OCI-M1 (cell line): ENCODE measurements around the gene MSI2.

ENCODE experiments used
- DNase-seq: peaks from one replicate; lab custom pipeline; 2025; lab: John Stamatoyannopoulos, UW

The MSI2 gene

DNA sequence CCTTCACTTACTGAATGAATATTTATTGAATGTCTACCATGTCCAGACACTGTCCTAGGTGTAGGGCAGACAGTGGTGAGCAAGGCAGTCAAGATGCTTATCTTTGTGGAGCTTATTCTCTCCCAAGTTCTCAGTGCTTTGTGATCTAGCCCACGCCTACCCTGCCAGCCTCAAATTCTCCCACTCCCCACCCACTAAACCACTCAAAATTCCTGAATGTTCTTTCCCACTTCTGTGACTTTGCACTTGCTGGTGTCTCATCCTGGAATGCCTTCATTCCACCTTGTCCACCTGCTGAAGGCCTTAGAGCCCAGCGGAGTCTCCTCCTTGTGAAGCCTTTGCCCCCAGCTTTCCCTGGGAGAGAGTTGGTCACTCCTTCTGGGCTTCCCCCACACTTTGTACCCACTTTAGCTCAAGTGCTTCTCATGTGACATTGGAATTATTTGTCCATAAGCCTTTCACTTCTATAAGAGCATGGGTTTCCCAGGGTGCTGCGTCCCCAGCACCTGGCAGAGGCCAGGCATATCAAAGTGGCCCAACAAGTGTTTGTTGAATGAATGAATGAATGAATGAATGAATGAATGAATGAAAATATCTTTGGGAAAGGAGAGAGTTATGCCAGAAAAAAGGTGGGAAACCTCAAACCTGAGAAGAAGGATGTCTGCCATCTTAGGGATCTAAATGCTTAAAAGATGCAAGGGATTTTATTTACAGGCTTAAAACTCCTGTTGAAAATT, 465.8 kb downstream of the MSI2 start:
- no peak for DNase-seq

DNA sequence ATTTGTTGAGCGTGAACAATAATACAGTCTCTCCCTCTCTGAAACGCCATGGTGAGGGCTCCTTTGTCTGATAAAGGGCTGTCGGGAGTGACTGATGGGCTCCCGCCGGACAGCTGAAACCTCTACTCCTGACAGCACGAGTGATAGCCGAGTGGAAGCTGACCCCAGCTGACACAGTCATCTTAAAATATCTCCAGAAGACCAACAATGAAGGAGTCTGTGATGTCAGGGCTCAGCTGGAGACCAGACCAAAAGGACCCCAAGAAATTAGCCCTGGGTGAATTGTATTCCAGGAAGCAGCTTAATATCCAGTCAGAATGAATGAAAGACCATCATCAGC, 466.4 kb downstream of the MSI2 start:
- DNase-seq, result no peak

DNA sequence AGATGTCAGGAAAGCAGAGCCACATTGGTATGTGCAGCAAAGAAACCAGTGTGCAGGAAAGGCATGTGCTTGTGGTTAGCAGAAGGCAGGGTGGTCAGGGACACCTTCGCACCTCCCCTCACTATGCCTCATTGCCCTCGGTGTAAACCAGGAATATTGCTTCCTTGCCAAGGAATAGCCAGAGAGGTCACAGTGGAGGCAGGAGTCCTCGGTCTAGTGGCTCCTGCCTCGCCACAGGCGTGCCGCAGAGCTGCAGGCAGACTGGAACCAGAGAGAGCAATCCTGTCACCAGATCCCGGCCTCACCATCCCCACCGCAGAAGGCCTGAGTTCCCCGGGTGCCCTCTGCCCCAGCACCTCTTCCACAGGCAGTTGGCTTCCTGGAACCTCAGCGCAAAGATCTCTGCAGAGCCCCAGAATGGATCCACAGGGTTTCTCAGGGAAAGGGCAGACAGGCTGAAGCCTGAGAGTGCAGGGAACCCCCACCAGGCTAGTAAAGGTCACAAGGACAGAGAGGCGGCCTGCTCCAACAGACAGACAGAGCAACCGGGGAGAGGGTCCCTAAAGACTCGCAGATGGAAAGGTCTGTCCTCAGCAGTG, 467.2 kb downstream of the MSI2 start:
- no peak for DNase-seq

DNA sequence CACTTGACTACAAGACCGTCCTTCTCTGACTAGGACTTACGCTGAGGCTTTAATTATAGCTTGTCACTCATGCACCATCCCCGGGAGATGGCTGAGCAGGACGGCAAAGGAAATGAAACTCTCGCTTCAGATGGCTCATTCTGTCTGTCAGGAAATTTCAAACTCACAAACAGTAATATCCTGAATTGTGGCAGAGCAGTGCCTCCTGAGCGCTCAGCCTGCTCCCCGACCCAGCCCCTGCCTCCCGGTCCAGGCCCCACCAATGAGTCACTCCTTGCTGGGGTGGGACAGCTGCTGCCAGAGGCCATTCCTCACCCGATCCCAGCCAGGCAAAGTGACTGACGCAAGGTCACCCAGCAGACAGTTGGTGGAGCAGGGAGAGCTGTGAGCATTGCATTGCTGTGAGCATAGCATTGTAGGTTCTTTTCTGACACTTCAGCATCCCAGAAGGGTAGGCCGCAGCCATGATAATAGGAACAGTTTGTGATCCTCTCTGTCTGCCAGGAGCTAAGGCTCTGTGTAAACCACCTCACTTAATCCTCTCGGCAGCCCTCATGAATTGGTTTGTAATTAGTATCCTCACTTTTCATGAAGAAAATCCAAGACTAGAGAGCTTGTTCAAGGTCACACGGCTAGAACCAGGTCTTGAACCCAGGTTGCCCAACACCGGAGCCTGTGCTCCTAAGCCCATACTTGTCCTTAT, 467.9 kb downstream of the MSI2 start:
- DNase-seq, result no peak

DNA sequence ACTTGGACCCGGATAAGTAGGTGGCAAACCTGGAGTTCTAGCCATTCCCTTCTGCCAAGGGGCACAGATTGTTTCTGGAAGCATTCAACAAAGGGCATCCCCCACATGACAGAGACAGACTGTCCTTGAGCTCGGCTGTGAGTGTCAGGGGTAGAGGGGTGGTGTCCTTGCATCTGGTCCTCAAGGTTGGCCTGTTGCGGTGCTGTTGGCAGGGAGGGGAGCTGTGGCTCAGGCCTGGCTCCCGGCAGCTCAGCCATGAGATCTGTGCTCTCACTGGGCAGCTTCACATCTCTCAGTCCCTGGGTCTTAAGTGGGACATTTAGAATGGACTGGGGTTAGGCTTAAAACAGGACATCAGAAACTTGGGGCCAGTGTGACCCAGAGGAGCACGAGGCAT, 468.4 kb downstream of the MSI2 start:
- no peak for DNase-seq

DNA sequence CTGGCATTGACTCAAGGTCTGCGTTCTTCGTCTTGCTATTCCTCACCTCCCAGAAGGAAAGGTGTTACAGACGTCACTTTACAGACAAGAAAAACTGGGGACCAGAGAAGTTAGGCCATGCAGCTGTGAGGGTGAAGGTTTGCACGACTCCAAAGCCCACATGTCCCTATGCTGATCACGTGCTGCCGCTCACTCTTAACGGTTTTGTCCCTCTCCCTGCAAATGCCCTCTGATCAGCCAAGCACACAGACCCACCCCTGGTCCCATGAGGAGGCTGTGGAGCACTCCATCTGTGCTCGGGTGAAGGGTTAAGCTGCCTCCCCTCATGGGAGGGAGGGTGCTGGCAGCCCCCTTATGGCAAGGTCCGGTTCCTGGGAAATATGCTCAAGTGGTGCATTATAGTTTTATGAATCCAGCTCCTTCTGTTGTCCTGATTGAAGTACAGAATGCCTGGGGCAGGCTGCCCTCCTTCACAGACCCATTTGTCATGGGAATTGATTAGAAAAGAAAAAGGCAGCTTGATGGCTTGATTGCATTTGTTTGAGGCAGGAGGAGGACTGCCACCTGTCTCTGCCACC, 470.0 kb downstream of the MSI2 start:
- no peak for DNase-seq

DNA sequence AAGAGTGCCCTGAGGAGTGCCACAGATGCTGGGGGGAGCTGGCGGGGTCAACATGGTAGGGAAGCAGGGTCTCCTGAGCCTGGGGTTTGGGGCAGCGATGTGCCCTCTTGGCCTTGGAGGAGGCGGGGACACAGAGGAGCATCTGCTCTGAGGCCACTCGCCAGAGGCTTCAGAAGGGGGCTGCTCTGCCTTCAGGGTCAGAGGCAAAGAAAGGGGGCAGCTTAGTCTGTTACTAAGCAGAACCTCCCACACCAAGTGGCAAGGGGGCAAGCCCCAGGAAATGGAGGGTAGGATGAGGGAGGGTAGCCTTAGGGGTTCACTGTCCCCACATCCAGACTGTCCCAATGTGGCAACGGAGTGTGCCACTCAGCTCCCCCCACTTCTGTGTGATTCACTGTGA, 470.5 kb downstream of the MSI2 start:
- no peak for DNase-seq

DNA sequence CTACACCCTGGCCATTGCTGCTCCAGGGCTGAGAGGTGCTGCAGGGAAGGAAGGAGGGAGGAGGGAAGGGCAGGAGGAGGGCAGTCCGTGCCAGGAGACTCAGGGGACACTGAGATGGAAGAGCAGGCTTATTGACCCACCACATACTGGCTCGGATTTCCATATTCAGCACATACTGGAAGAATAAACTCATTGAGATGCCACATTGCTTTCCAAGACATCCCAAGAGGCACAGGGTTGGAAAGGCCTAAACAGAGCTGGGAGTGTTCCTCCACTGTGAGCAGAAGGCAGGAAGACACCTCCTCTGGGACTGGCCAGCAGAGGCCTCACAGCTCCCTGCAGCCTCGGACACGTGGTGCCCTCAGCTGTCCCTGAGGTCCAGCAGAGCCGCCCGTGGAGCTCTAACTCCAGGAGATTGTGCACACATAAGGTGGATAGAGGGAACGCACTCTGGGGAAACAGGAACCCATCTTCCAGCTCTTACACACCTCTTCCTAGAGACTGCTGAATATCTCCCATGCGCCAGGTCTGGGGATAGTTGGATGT, 471.4 kb downstream of the MSI2 start:
- DNase-seq, result no peak

DNA sequence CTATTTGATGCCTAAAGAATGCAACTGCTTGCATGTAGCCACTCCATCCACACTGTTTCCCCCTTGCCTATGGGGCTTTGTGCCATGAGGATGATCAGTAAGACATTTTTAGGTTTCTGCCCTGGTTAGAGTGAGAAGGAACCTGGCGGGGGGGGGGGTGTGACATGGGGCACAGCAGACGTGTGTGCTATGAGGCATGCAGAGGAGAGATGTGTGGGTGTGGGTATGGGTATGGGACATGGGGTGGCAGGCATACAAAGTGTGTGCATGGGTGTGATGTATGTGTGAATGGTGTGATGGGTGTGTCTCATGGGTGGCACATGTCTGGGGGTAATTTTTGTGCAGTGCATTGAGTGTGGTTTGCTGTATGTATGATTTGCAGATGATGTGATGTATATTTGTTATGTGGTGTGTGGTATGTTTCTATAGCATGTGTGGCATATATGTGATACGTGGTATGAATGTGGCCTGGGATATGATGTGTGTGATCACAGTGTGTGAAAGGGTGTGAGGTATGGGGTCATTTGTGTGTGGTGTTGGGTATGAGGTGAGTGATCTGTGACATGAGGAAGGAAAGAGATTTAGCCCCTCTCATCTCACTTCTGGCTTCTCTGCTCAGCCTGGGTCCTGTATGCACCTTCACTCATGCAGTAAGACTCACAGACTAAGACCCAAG, 473.8 kb downstream of the MSI2 start:
- DNase-seq, result no peak

DNA sequence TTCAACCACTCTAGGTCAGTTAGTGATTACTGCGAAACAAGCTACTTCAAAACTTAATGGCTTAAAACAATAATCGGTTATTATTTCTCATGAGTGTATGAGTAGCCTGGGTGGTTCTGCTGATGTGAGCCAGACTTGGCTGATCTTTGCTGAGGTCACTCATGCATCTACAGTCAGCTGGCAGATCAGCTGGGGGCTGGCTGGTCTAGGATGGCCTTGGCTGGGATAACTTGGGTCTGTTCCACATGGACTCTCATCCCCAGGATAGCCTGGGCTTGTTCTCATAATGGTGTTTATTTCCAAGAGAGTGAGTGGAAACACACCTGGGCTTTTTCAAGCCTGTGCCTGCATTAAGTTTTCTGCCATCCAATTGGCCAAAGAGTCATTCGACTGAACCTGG, 475.7 kb downstream of the MSI2 start:
- DNase-seq, result no peak

DNA sequence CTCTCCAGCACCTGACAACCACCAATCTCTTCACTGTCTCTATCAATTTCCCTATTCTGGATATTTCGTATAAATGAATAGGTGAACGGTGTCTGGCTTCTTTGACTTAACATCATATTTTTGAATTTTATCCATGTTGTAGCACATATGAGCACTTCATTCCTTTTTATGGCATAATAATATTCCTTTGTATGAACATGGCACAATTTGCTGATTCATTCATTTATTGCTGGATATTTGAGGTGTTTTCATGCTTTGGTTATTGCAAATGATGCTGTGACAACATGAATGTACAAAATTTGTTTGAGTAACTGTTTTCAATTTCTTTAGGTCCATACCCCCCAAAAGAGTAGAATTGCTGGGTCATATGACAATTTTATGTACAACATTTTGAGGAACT, 476.8 kb downstream of the MSI2 start:
- DNase-seq, result no peak
